Activated naive CD8-positive, alpha-beta T cell treated with anti-CD3 and anti-CD28 coated beads, Interleukin-2, amount 50 U/mL, for 24 hours (primary cell): ENCODE data around the gene TNNT3.

Source experiments
- ATAC-seq: fragments of 150-1000 bp; cut with Tn5 transposase; one replicate; pipeline ENCODE4 v1.10.0; 2021
- DNase-seq: peaks from one replicate; pipeline ENCODE4 v3.0.0; 2021
- H3K27ac Mint-ChIP-seq: one replicate; pipeline ENCODE4 v1.8.0; 2021; ENCODE audit warnings: mild to moderate bottlenecking, mixed read lengths
- H3K27me3 Mint-ChIP-seq: one replicate; pipeline ENCODE4 v1.8.0; 2021; ENCODE audit warnings: mixed read lengths
- H3K36me3 Mint-ChIP-seq: one replicate; pipeline ENCODE4 v1.8.0; 2021; ENCODE audit warnings: low read depth, mixed read lengths
- H3K4me1 Mint-ChIP-seq: one replicate; pipeline ENCODE4 v1.8.0; 2021; ENCODE audit warnings: mixed read lengths
- H3K4me3 Mint-ChIP-seq: one replicate; pipeline ENCODE4 v1.8.0; 2021; ENCODE audit warnings: mild to moderate bottlenecking, moderate library complexity, mixed read lengths
- H3K9me3 Mint-ChIP-seq: one replicate; pipeline ENCODE4 v1.8.0; 2021; ENCODE audit warnings: mixed read lengths

TNNT3 gene

GRCh38 chr11:1958367-1958766 lies 38.9 kb downstream of the TNNT3 start:
- Mint-ChIP-seq H3K36me3 (no peaks in the 10 kb centered on the region), H3K9me3 (no peaks in the 10 kb centered on the region), H3K27me3 (no peaks in the 10 kb centered on the region), H3K4me3 (no peak overlapping the region), H3K4me1 (no peaks in the 10 kb centered on the region), H3K27ac (no peak overlapping the region)
- DNase-seq (no peak), ATAC-seq (no peak)

- H3K4me3 Mint-ChIP-seq, result no peak overlapping the region
- no peak for ATAC-seq
- DNase-seq, result no peak
- no peaks in the 10 kb centered on the region for H3K9me3 Mint-ChIP-seq
- H3K4me1 Mint-ChIP-seq, result no peaks in the 10 kb centered on the region
- no peak overlapping the region for H3K27ac Mint-ChIP-seq
- H3K36me3 Mint-ChIP-seq, result no peaks in the 10 kb centered on the region
- no peaks in the 10 kb centered on the region for H3K27me3 Mint-ChIP-seq
Measured at GRCh38 chr11:1959786-1960185, 40.3 kb downstream of the TNNT3 start.

DNA sequence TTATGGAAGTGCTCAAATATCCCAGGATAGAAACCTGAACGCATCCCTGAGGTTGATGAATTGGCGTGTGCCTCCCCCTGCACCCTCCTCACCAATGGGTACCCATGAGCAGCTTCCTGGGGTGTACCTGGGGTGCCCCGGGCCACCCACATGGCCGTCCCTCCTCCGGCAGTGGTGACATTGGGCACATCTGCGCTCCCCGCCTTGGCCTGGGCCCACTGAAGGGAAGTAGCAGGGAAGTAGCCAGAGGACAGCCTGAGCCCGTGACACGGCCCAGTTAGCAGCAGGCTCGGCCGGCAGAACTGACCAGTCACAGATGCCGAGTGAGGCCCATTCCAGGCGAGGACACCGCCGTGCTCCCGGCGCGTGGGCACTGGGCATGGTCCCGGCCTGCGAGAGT lies 44.4 kb downstream of the TNNT3 start:
- H3K27ac Mint-ChIP-seq, result no peak overlapping the region
- DNase-seq (no peak), ATAC-seq (no peak)
- no peaks in the 10 kb centered on the region for H3K9me3 Mint-ChIP-seq
- H3K36me3 Mint-ChIP-seq, result no peaks in the 10 kb centered on the region
- no peaks in the 10 kb centered on the region for H3K4me1 Mint-ChIP-seq
- H3K4me3 Mint-ChIP-seq, result no peak overlapping the region
- H3K27me3 Mint-ChIP-seq, result no peaks in the 10 kb centered on the region

GRCh38 chr11:1964348-1964747 lies 44.8 kb downstream of the TNNT3 start:
- no peak for DNase-seq
- H3K9me3 Mint-ChIP-seq, result no peaks in the 10 kb centered on the region
- no peak overlapping the region for H3K27ac Mint-ChIP-seq
- no peak for ATAC-seq
- no peak overlapping the region for H3K4me3 Mint-ChIP-seq
- H3K27me3 Mint-ChIP-seq, result no peaks in the 10 kb centered on the region
- H3K36me3 Mint-ChIP-seq, result no peaks in the 10 kb centered on the region
- no peaks in the 10 kb centered on the region for H3K4me1 Mint-ChIP-seq

GRCh38 chr11:1964955-1965354 lies 45.5 kb downstream of the TNNT3 start:
- Mint-ChIP-seq H3K9me3 (no peaks in the 10 kb centered on the region), H3K4me3 (no peak overlapping the region), H3K27ac (no peak overlapping the region), H3K4me1 (no peaks in the 10 kb centered on the region), H3K36me3 (no peaks in the 10 kb centered on the region), H3K27me3 (no peaks in the 10 kb centered on the region)
- no peak for ATAC-seq
- no peak for DNase-seq

- H3K36me3 Mint-ChIP-seq, result no peaks in the 10 kb centered on the region
- no peak overlapping the region for H3K27ac Mint-ChIP-seq
- no peaks in the 10 kb centered on the region for H3K4me1 Mint-ChIP-seq
- ATAC-seq (no peak), DNase-seq (no peak)
- H3K4me3 Mint-ChIP-seq, result no peak overlapping the region
- no peaks in the 10 kb centered on the region for H3K27me3 Mint-ChIP-seq
- H3K9me3 Mint-ChIP-seq, result no peaks in the 10 kb centered on the region
Measured at GRCh38 chr11:1966531-1966930, 47.0 kb downstream of the TNNT3 start.

DNA sequence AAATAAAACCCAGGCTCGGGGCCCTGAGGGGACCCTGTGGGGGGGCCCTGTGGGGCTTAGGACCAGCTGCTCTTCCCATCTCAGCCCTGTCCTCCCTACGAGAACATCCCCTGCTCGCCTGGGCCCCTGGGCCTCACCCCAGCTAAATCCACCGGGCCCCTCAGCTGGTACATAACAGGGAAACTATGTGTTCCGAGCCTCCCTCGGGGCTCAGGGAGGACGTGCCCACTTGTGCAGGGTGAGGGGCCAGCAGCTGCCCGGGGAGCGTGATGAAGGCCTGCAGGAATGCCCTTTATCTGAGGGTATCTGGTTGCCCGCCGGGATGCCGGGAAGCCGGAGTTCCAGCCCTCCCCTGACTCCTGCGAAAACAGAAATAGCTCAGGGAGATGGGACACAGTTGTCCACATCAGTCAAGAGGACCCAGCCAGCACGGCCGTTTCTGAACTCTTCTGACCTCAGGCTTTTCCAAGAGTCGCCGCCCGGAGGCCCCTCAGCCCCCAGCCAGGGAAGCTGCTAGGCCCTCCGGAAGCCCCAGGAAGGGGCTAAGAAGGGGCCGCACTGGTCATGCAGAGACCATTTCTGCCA lies 48.2 kb downstream of the TNNT3 start:
- Mint-ChIP-seq H3K27me3 (no peaks in the 10 kb centered on the region), H3K4me3 (no peak overlapping the region), H3K27ac (no peak overlapping the region), H3K36me3 (no peaks in the 10 kb centered on the region), H3K9me3 (no peaks in the 10 kb centered on the region), H3K4me1 (no peaks in the 10 kb centered on the region)
- DNase-seq, result no peak
- no peak for ATAC-seq

- no peak overlapping the region for H3K27ac Mint-ChIP-seq
- H3K4me1 Mint-ChIP-seq, result no peaks in the 10 kb centered on the region
- ATAC-seq (no peak), DNase-seq (no peak)
- no peak overlapping the region for H3K4me3 Mint-ChIP-seq
- no peaks in the 10 kb centered on the region for H3K27me3 Mint-ChIP-seq
- H3K9me3 Mint-ChIP-seq, result no peaks in the 10 kb centered on the region
- H3K36me3 Mint-ChIP-seq, result no peaks in the 10 kb centered on the region
Measured at GRCh38 chr11:1968454-1969002, 49.0 kb downstream of the TNNT3 start.

DNA sequence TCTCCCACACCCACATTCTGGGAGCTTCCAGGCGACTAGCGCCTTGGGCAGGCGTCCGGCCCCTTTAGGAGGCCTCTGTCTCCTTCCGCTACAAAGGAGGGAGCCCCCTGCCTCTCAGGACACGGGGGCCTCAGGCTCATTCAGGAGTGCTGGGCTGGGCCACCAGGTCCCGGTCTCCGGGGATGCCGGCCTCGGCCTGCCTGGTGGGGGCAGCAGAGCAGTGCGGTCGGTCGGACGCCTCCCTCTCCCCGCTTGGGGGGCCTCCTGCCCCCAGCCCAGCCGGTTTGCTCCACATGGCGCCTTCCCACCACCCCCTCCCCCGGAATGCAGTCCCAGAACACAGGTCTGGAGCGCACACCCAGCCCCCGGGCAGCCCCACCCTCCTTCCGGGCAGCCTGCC lies 49.5 kb downstream of the TNNT3 start:
- no peaks in the 10 kb centered on the region for H3K27me3 Mint-ChIP-seq
- H3K4me1 Mint-ChIP-seq, result no peaks in the 10 kb centered on the region
- H3K4me3 Mint-ChIP-seq, result no peak overlapping the region
- ATAC-seq (no peak), DNase-seq (no peak)
- H3K36me3 Mint-ChIP-seq, result no peaks in the 10 kb centered on the region
- H3K27ac Mint-ChIP-seq, result no peak overlapping the region
- H3K9me3 Mint-ChIP-seq, result no peaks in the 10 kb centered on the region

DNA sequence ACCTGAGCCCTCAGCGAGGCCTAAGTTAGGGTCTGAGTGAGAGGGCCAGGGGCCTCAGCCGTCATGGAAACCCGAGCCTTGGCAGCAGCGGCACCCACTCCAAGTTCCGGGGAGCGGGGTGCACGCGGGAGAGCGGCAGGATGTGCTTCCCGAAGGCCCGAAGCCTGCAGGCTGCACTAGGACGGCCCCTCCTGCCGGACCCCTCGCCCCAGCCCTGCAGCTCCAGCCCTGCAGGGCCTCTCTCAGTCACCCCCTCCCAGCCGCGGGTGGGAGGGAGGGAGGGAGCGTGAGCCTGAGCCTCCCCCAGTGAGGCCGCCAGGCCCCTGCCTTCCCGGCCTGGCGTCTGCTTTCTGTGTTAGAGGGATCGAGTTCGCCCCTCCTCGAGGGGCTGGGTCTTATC lies 50.3 kb downstream of the TNNT3 start:
- Mint-ChIP-seq H3K4me3 (no peak overlapping the region), H3K9me3 (no peaks in the 10 kb centered on the region), H3K4me1 (no peaks in the 10 kb centered on the region), H3K27me3 (no peaks in the 10 kb centered on the region), H3K27ac (no peak overlapping the region), H3K36me3 (no peaks in the 10 kb centered on the region)
- DNase-seq (no peak), ATAC-seq (no peak)

DNA sequence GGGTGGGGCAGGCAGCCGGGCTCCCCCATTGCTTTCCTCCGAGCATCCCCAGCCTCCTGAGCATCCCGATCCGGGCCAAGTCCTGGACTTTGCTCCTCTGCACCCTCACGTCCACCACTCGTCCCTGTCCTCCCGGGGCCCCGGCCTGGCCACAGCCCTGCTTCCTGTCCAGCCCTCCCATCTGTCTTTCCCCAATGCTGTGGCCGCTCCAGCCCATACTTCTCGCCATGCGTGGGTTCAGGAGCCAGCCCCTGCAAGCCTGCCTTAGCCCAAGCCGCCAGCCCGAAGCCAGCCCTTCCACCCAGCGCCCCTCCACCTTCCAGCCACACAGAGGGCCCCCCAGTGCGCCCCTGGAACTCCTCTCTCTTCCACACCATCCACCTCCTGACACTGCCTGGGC lies 51.5 kb downstream of the TNNT3 start:
- no peak overlapping the region for H3K27ac Mint-ChIP-seq
- no peak overlapping the region for H3K4me3 Mint-ChIP-seq
- no peak for ATAC-seq
- no peaks in the 10 kb centered on the region for H3K36me3 Mint-ChIP-seq
- no peak for DNase-seq
- H3K4me1 Mint-ChIP-seq, result no peaks in the 10 kb centered on the region
- H3K9me3 Mint-ChIP-seq, result no peaks in the 10 kb centered on the region
- no peaks in the 10 kb centered on the region for H3K27me3 Mint-ChIP-seq

- ATAC-seq (no peak), DNase-seq (no peak)
- H3K27me3 Mint-ChIP-seq, result no peaks in the 10 kb centered on the region
- H3K4me3 Mint-ChIP-seq, result no peak overlapping the region
- no peaks in the 10 kb centered on the region for H3K4me1 Mint-ChIP-seq
- no peaks in the 10 kb centered on the region for H3K36me3 Mint-ChIP-seq
- no peaks in the 10 kb centered on the region for H3K9me3 Mint-ChIP-seq
- no peak overlapping the region for H3K27ac Mint-ChIP-seq
Measured at GRCh38 chr11:1975185-1975584, 55.7 kb downstream of the TNNT3 start.

GRCh38 chr11:1978720-1979473 lies 59.4 kb downstream of the TNNT3 start:
- no peak overlapping the region for H3K27ac Mint-ChIP-seq
- no peaks in the 10 kb centered on the region for H3K9me3 Mint-ChIP-seq
- H3K36me3 Mint-ChIP-seq, result no peaks in the 10 kb centered on the region
- no peak overlapping the region for H3K4me3 Mint-ChIP-seq
- DNase-seq, result no peak
- H3K27me3 Mint-ChIP-seq, result no peaks in the 10 kb centered on the region
- H3K4me1 Mint-ChIP-seq, result no peaks in the 10 kb centered on the region
- no peak for ATAC-seq

DNA sequence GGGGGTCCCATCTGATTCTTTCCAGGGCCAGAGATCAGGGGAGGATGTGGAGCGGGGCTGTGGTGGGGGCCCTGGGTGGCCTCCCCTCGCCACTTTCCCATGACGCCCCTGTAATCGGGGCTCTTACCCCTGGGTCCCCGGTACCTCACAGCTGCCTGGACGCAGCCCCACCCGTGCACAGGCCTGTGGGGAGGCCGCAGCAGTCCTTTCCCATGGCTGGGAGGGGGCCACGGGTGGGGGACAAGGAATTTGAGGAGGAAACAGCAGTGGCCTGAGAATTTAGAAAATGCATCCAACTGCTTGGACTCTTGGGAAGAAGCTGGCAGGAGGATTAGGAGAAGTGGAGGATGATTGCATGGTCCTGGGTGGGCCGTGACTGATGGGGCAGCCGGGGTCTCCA lies 60.1 kb downstream of the TNNT3 start:
- no peaks in the 10 kb centered on the region for H3K9me3 Mint-ChIP-seq
- DNase-seq (no peak), ATAC-seq (no peak)
- no peak overlapping the region for H3K27ac Mint-ChIP-seq
- H3K27me3 Mint-ChIP-seq, result no peaks in the 10 kb centered on the region
- no peaks in the 10 kb centered on the region for H3K4me1 Mint-ChIP-seq
- no peaks in the 10 kb centered on the region for H3K36me3 Mint-ChIP-seq
- H3K4me3 Mint-ChIP-seq, result no peak overlapping the region

DNA sequence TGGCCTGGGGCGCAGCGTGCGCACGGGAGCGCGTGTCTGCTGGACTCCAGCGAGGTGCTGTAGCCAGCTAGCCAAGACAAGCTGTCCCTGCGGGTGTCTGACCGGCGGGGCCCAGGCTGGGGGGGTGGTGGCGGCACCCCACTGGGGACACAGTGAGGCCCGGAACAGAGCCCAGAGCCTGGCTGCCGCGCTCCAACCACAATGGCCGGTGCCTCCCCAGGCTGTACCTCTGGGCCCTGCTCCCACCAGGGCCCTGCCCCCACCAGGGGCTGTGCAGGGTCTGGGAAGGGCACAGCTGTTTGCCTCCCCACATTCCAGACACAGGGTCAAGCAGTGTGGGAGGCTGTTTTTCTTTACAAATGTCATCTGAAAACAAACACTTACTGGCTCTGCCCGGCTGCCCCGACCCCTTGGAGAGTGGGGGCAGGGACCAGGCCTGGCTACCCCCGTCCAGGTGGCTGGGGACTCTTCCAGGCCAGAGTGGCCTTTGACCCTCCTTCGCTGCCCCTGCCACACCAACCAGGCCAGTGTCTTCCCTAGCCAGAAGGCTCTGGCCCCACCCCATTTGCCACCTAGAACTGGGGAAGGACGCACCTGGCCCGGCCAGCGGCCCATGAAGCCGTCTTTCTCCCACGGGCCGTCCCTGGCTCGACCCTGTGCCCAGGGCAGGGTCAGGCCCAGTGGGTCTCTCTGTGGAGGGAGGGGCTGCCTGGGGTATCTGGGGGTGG lies 63.5 kb downstream of the TNNT3 start:
- ATAC-seq (no peak), DNase-seq (no peak)
- H3K9me3 Mint-ChIP-seq, result no peaks in the 10 kb centered on the region
- H3K27me3 Mint-ChIP-seq, result no peaks in the 10 kb centered on the region
- no peak overlapping the region for H3K4me3 Mint-ChIP-seq
- no peak overlapping the region for H3K27ac Mint-ChIP-seq
- H3K4me1 Mint-ChIP-seq, result no peaks in the 10 kb centered on the region
- H3K36me3 Mint-ChIP-seq, result no peaks in the 10 kb centered on the region
